Right atrium auricular region (tissue), 2 donors: ENCODE measurements around the gene NCOA1. TPM values are rescaled to one million over a fixed set of nuclear protein-coding genes. Genes with fewer than 3 reads are reported as not detected.

Experiments
- DNase-seq: peaks from one replicate; pipeline ENCODE4 v3.0.0-alpha.2; 2019; ENCODE audit warnings: low spot score
- H3K27ac ChIP-seq, 2 donors: fragments of 200-600 bp; sonication (generic); 1 replicate in 1 of 2; 2 replicates in 1 of 2; pipeline ENCODE4 v1.5.1; 2016 to 2019
- H3K27me3 ChIP-seq, 2 donors: fragments of 200-600 bp; sonication (generic); one replicate each; pipeline versions ENCODE4 v1.5.1 to v1.6.0; 2017 to 2019
- H3K36me3 ChIP-seq: fragments of 200-600 bp; sonication (generic); one replicate; pipeline ENCODE4 v1.5.1; 2016
- H3K4me1 ChIP-seq, 2 donors: fragments of 200-600 bp; sonication (generic); one replicate each; pipeline versions ENCODE4 v1.5.1 to v1.6.0; 2017 to 2019
- H3K4me3 ChIP-seq, 2 donors: fragments of 200-600 bp; sonication (generic); 1 replicate in 1 of 2; 2 replicates in 1 of 2; pipeline ENCODE4 v1.5.1; 2017 to 2019; ENCODE audit warnings: mild to moderate bottlenecking in 1 of 2, moderate library complexity in 1 of 2
- H3K9me3 ChIP-seq, 2 donors: fragments of 200-600 bp; sonication (generic); one replicate each; pipeline ENCODE4 v1.5.1; 2019
- CTCF ChIP-seq, 2 donors: fragments of 200-600 bp; sonication (generic); IDR thresholded peaks; one replicate each; pipeline ENCODE4 v1.5.1; 2019; ENCODE audit warnings: antibody characterized with exemption in 2 of 2
- total RNA-seq, 2 donors: library from RNA; depleted of rRNA; stranded (reverse); fragments of >200 nt; gene quantifications; one replicate each; pipeline ENCODE4 v1.1.0, GENCODE V29; 2016

Gene NCOA1
- total RNA-seq, 2 donors from 2014 or later: 33.8 to 43.6 TPM

- DNase-seq: no peak
- no peaks in the 10 kb centered on the region for H3K4me1 ChIP-seq
- H3K4me3 ChIP-seq: no peak overlapping the region
- no peaks in the 10 kb centered on the region for H3K36me3 ChIP-seq
- H3K9me3 ChIP-seq: no peaks in the 10 kb centered on the region
- TF ChIP-seq CTCF (IDR thresholded peaks at IDR 0.05): no peak
- no peaks in the 10 kb centered on the region for H3K27me3 ChIP-seq
- no peak overlapping the region for H3K27ac ChIP-seq
Measured at GRCh38 chr2:24682304-24682703, 191.2 kb downstream of the NCOA1 start.

GRCh38 chr2:24683408-24683807 is 192.4 kb downstream of the NCOA1 start:
- Histone ChIP-seq H3K27me3 (no peaks in the 10 kb centered on the region), H3K36me3 (no peaks in the 10 kb centered on the region), H3K4me1 (no peaks in the 10 kb centered on the region), H3K27ac (no peak overlapping the region), H3K4me3 (no peak overlapping the region), H3K9me3 (no peaks in the 10 kb centered on the region)
- DNase-seq: no peak
- no peak for TF ChIP-seq CTCF (IDR thresholded peaks at IDR 0.05)

GRCh38 chr2:24690524-24690923 is 199.5 kb downstream of the NCOA1 start:
- Histone ChIP-seq H3K9me3 (no peaks in the 10 kb centered on the region), H3K4me3 (no peak overlapping the region), H3K36me3 (no peaks in the 10 kb centered on the region), H3K27ac (no peak overlapping the region), H3K27me3 (no peaks in the 10 kb centered on the region), H3K4me1 (no peaks in the 10 kb centered on the region)
- DNase-seq: no peak
- TF ChIP-seq CTCF (IDR thresholded peaks at IDR 0.05): no peak

GRCh38 chr2:24691806-24692205 is 200.8 kb downstream of the NCOA1 start:
- no peaks in the 10 kb centered on the region for H3K4me1 ChIP-seq
- no peak for TF ChIP-seq CTCF (IDR thresholded peaks at IDR 0.05)
- no peak for DNase-seq
- H3K27ac ChIP-seq: no peak overlapping the region
- H3K4me3 ChIP-seq: no peak overlapping the region
- no peaks in the 10 kb centered on the region for H3K36me3 ChIP-seq
- H3K27me3 ChIP-seq: no peaks in the 10 kb centered on the region
- H3K9me3 ChIP-seq: no peaks in the 10 kb centered on the region

GRCh38 chr2:24697792-24698191 is 206.7 kb downstream of the NCOA1 start:
- H3K4me3 ChIP-seq: no peak overlapping the region
- no peaks in the 10 kb centered on the region for H3K27me3 ChIP-seq
- TF ChIP-seq CTCF (IDR thresholded peaks at IDR 0.05): no peak
- no peak for DNase-seq
- no peaks in the 10 kb centered on the region for H3K4me1 ChIP-seq
- no peaks in the 10 kb centered on the region for H3K9me3 ChIP-seq
- peaks cover 3% of the 10 kb centered on the region for H3K36me3 ChIP-seq
- no peak overlapping the region for H3K27ac ChIP-seq

GRCh38 chr2:24702800-24703199 is 211.7 kb downstream of the NCOA1 start:
- DNase-seq: no peak
- Histone ChIP-seq H3K9me3 (no peaks in the 10 kb centered on the region), H3K4me3 (no peak overlapping the region), H3K27me3 (no peaks in the 10 kb centered on the region), H3K27ac (no peak overlapping the region), H3K4me1 (no peaks in the 10 kb centered on the region), H3K36me3 (peaks cover 17% of the 10 kb centered on the region)
- TF ChIP-seq CTCF (IDR thresholded peaks at IDR 0.05): no peak
